Kidney tubule cell (primary cell): ENCODE results near the gene HPCAL1.
A peak's percentile ranks its signal among the peaks of the same experiment; 100 is the strongest.

Experiments
- DNase-seq: peaks from one replicate; pipeline ENCODE4 v3.0.0-alpha.2; 2018; ENCODE audit warnings: low spot score

HPCAL1 gene

DNA sequence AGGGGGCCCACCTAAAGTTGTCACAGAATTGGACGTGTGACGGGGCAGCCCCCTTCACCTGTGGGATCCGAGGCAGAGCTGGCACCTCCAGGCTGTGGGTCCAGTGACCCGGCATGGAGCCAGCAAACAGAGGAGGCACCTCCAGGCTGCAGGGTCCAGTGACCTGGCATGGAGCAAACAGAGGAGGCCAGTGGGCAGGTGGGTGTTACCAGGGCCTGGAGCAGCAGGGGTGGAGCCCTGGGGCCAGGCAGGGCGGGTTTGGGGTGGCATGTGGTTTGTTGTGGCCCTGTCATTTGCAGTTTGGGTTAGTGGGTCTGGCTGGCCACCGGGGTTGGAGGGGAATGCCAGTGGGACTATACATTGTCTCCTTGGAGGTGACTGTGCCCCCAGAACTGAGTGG is 68.2 kb downstream of the HPCAL1 start:
- DNase-seq: no peak

GRCh38 chr2:10371441-10372196 is 68.9 kb downstream of the HPCAL1 start:
- DNase-seq: no peak

GRCh38 chr2:10372203-10372861 is 69.6 kb downstream of the HPCAL1 start:
- DNase-seq: no peak

GRCh38 chr2:10372862-10373240 is 70.1 kb downstream of the HPCAL1 start:
- DNase-seq: no peak

GRCh38 chr2:10373931-10374330 is 71.2 kb downstream of the HPCAL1 start:
- no peak for DNase-seq

DNA sequence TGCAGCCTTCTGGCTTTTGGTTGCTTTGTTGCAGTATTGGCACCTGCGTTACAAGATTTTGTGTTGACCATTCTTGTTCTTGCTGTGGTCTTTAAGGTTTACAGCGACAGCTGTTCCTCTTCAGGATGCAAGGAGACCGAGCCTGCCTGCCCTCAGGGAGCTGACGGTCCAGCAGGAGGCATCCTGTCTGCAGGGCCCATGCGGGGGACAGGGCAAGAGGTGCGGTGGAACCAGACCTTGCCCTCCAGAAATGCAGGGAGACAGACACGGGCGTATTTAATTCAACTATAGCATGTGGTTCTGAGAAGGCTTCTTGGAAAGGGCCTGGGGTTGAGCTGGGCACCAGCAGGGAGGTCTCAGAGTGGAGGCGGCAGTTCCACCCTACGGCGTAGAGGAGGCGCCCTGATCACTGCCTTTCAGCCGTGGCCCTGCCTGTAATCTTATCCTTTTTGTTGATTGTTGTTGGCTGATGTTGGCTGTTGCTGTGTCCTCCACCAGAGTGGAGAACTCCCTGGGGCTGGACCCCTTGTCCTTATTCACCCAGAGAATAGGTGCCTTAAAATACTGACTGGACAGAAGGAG is 71.7 kb downstream of the HPCAL1 start:
- no peak for DNase-seq

GRCh38 chr2:10375570-10376281 is 73.0 kb downstream of the HPCAL1 start:
- no peak for DNase-seq

GRCh38 chr2:10377052-10377746 is 74.5 kb downstream of the HPCAL1 start:
- no peak for DNase-seq

GRCh38 chr2:10377747-10378085 is 75.0 kb downstream of the HPCAL1 start:
- DNase-seq: no peak

GRCh38 chr2:10378189-10378588 is 75.5 kb downstream of the HPCAL1 start:
- no peak for DNase-seq

GRCh38 chr2:10380048-10380926 is 77.6 kb downstream of the HPCAL1 start:
- no peak for DNase-seq

GRCh38 chr2:10381997-10382353 is 79.3 kb downstream of the HPCAL1 start:
- DNase-seq: no peak

DNA sequence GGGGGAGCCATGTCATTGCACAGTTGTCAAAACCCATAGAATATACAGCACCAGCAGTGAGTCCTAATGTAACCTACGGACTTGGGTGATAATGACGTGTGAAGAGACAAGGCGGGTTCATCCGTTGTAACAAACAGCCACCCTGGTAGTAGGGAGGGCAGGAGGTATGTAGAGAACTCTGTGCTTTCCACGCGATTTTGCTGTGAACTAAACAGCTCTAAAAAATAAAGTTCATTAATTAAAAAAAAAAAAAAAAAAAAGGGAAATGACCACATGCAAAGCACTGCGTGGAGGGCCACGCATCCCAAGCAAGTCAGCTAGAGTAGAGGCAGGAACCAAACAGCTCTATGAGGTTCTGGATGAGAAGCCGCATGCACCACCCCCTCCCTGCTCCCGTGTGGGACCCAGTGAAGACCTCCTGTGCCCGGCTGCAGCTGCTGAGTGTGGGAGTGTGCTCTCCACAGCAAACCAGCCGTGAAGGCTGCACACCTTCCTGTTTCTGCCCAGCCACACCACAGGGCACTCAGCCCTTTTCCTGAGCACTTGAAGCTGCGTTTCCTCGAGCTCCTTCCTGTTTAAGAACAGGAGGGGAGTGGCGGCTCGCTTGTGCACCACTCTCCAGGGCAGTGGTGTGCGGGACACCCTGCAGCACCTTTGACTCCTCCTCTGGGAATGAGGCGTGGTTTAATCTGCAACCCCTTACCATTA is 79.8 kb downstream of the HPCAL1 start:
- DNase-seq: peak; percentile 72

GRCh38 chr2:10383960-10384734 is 81.4 kb downstream of the HPCAL1 start:
- DNase-seq: no peak

- no peak for DNase-seq
Measured at GRCh38 chr2:10385501-10385900, 82.8 kb downstream of the HPCAL1 start.

DNA sequence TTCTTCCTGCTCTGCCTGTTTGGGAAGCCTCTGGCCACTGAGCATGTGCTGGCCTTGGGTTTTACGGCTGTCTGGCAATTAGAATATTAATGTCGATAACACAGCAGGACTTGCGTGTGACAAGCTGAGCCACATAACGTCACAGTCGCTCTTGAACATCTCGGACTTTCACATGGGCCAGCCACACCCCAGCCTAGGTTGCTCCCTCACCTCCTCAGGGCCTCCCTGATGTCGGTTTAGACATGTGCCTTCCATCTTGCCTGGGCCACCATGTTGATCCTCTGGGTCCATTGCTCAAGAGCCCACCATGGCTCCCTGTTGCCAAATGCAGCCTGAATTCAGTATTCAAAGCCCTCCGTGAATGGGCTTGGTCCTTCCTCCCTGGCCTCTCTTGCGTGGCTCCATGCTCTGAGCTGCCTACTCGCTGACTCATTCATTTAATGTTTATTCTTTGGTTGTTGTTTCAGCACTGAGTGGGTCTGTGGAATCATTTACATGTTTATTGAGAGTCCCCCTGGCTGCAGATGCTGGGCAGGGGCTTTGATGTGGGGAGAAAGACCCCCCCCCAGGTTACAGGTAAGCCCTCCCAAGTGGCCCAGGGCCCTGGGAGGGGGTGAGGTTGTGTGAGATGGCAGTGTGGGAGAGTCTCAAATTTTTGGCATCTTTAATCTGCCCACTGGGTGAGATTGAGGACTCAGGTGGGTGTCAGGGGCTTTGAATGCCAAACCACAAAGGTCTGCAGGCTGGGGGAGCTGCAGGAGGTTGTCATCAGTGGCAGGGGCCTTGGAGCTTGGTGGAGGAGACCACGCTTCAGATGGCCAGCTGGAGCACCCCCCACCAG is 83.4 kb downstream of the HPCAL1 start:
- peak; percentile 72 for DNase-seq

DNA sequence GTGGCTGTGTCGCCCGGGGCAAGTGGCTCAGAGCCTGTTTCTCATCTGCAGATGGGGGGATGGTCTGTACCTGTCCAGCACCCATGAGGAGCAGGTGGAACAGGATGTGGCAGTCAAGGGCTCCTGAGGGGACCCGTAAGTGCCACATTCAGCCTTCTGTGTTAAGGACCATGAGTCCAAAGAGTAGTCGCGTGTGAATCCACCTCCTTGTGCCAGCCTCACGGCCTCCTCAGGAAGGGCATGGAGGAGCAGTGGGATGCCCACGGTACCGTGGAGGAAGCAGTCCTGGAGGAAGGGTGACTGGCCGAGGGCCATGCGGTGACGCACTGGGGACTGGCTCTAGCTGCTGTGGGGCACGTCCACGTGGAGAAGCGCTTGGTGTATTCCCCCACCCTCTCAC is 84.3 kb downstream of the HPCAL1 start:
- no peak for DNase-seq

DNA sequence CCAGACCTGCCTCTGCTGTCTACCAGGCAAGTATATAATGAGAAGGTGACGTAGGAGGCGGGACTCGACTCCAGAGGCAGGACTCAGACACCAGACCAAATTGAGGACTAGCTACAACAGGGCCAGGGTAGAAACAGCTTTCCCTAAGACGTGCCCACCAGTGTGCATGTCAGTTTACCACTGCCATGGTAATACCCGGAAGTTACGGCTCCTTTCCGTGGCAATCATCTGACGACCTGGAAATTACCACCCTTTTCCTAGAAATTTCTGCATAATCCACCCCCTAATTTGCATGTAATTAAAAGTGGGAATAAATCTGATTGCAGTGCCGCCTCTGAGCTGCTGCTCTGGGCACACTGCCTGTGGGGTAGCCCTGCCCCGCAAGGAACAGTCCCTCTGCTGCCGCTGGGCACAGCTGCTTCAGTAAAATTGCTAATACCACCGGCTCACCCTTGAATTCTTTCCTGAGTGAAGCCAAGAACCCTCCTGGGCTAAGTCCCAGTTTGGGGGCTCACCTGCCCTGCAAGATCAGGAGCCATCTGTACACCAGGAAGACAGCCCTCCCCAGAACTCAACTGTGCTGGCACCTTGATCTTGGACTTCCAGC is 86.4 kb downstream of the HPCAL1 start:
- DNase-seq: no peak

- peak; percentile 56 for DNase-seq
Measured at GRCh38 chr2:10389573-10389972, 86.9 kb downstream of the HPCAL1 start.
